A549 (cell line): Measurements from ENCODE around the gene FAM13A.

Experiments used
- CBX8 ChIP-seq: fragments of 200-600 bp; sonication (generic); IDR thresholded peaks from 2 replicates; pipeline ENCODE4 v1.6.1; 2016
- TF ChIP-seq, protein P1 (sequence below): IDR thresholded peaks from 2 replicates; pipeline ENCODE4 v1.6.1; 2012

DNA sequence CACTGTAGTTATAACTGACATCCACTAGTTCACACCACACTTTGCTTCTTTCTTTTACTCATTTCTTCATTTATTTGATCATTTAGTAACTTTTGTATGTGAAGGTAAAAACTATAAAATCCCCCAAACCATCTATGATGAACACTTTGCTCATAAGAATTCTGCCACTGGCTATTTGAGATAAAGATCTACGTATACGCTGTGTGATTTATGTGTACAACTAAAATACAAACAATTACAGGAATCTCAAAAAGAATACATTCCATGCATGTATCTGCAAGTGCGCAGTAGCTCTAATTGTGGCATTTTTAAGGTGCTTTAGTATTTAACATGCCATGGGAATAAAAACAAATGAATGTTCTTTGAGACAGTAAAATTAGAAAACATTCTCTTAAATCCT is 202.5 kb downstream of the FAM13A start:
- no peak for TF ChIP-seq CBX8
- TF ChIP-seq, protein P1, sequence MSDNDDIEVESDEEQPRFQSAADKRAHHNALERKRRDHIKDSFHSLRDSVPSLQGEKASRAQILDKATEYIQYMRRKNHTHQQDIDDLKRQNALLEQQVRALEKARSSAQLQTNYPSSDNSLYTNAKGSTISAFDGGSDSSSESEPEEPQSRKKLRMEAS, result no peak
